Liver (tissue), 9 donors: ENCODE results near the gene SLC5A5. TPM values are rescaled to one million over a fixed set of nuclear protein-coding genes. Genes with fewer than 3 reads are reported as not detected.

Source experiments
- DNase-seq: peaks from one replicate; pipeline ENCODE4 v3.0.0-alpha.2; 2017; ENCODE audit warnings: low spot score
- H3K27ac ChIP-seq, 2 donors: one replicate each; pipeline ENCODE4 v1.7.0; 2013; ENCODE audit warnings: inconsistent platforms in 2 of 2, low read length in 2 of 2, control low read depth in 1 of 2, low read depth in 1 of 2, mild to moderate bottlenecking in 1 of 2
- H3K27me3 ChIP-seq, 4 donors: one replicate each; pipeline versions ENCODE4 v1.6.1 to v1.7.0; 2013; ENCODE audit warnings: low read length in 3 of 4, inconsistent platforms in 1 of 4, mild to moderate bottlenecking in 1 of 4, moderate library complexity in 1 of 4; ENCODE audit not compliant: control insufficient read depth in 4 of 4, insufficient read depth in 4 of 4
- H3K36me3 ChIP-seq, 4 donors: one replicate each; pipeline versions ENCODE4 v1.6.1 to v1.7.0; 2013; ENCODE audit warnings: low read length in 3 of 4, mild to moderate bottlenecking in 3 of 4, low read depth in 1 of 4, moderate library complexity in 1 of 4; ENCODE audit not compliant: control insufficient read depth in 4 of 4, insufficient read depth in 3 of 4
- H3K4me1 ChIP-seq, 4 donors: one replicate each; pipeline versions ENCODE4 v1.6.1 to v1.7.0; 2013; ENCODE audit warnings: low read length in 3 of 4, mild to moderate bottlenecking in 3 of 4, moderate library complexity in 1 of 4; ENCODE audit not compliant: control insufficient read depth in 4 of 4, insufficient read depth in 4 of 4
- H3K4me3 ChIP-seq, 3 donors: one replicate each; pipeline versions ENCODE4 v1.6.1 to v1.7.0; 2013; ENCODE audit warnings: low read length in 3 of 3, control low read depth in 1 of 3, low read depth in 1 of 3, mild to moderate bottlenecking in 1 of 3
- H3K9ac ChIP-seq, 2 donors: one replicate each; pipeline ENCODE4 v1.7.0; 2013; ENCODE audit warnings: low read length in 2 of 2, mild to moderate bottlenecking in 2 of 2, moderate library complexity in 2 of 2, control low read depth in 1 of 2, low read depth in 1 of 2
- H3K9me3 ChIP-seq, 4 donors: one replicate each; pipeline versions ENCODE4 v1.6.1 to v1.7.0; 2013; ENCODE audit warnings: low read length in 3 of 4; ENCODE audit not compliant: control insufficient read depth in 4 of 4
- EGR1 ChIP-seq, 2 donors: IDR thresholded peaks; 2 replicates each; pipeline ENCODE4 v1.6.1; 2016 to 2018; ENCODE audit warnings: antibody characterized with exemption in 2 of 2, low read depth in 2 of 2
- FOXA1 ChIP-seq: IDR thresholded peaks from 2 replicates; pipeline ENCODE4 v1.6.1; 2016; ENCODE audit warnings: antibody characterized with exemption
- FOXA2 ChIP-seq: IDR thresholded peaks from 2 replicates; pipeline ENCODE4 v1.6.1; 2016; ENCODE audit warnings: antibody characterized with exemption
- GABPA ChIP-seq, 2 donors: IDR thresholded peaks in 1 of 2; conservative IDR thresholded peaks in 1 of 2; 2 replicates each; pipeline ENCODE4 v1.6.1; 2016; ENCODE audit warnings: antibody characterized with exemption in 2 of 2, mild to moderate bottlenecking in 1 of 2, moderate library complexity in 1 of 2
- HNF4A ChIP-seq, 2 donors: conservative IDR thresholded peaks; 2 replicates each; pipeline ENCODE4 v1.6.1; 2016; ENCODE audit warnings: antibody characterized with exemption in 2 of 2, mild to moderate bottlenecking in 2 of 2
- HNF4G ChIP-seq: IDR thresholded peaks from 2 replicates; pipeline ENCODE4 v1.6.1; 2016; ENCODE audit warnings: antibody characterized with exemption
- JUND ChIP-seq, 2 donors: IDR thresholded peaks; 2 replicates each; pipeline ENCODE4 v1.6.1; 2016; ENCODE audit warnings: antibody characterized with exemption in 2 of 2
- NR2F2 ChIP-seq: IDR thresholded peaks from 2 replicates; pipeline ENCODE4 v1.6.1; 2016; ENCODE audit warnings: antibody characterized with exemption
- RAD21 ChIP-seq, 2 donors: IDR thresholded peaks; 2 replicates each; pipeline ENCODE4 v1.6.1; 2016; ENCODE audit warnings: antibody characterized with exemption in 2 of 2, mild to moderate bottlenecking in 2 of 2
- RXRA ChIP-seq, 2 donors: IDR thresholded peaks; 2 replicates each; pipeline ENCODE4 v1.6.1; 2017 to 2018; ENCODE audit warnings: antibody characterized with exemption in 2 of 2, mild to moderate bottlenecking in 1 of 2
- TAF1 ChIP-seq: conservative IDR thresholded peaks from 2 replicates; pipeline ENCODE4 v1.6.1; 2016; ENCODE audit warnings: antibody characterized with exemption, mild to moderate bottlenecking
- YY1 ChIP-seq: IDR thresholded peaks from 2 replicates; pipeline ENCODE4 v1.6.1; 2016; ENCODE audit warnings: antibody characterized with exemption, mild to moderate bottlenecking
- WGBS: extraction: QIAGEN DNeasy Blood & Tissue Kit; methylation state at CpG from one replicate; pipeline ENCODE4 v1.1.7; 2013; 5-methylcytosine and 5-hydroxymethylcytosine counted together
- polyA plus RNA-seq, 2 donors: library from polyadenylated mRNA; stranded (reverse) in 1 of 2; unstranded in 1 of 2; fragments of 200-250 nt in 1 of 2; fragments of >200 nt in 1 of 2; fragmentation: Nextera tagmentation in 1 of 2; extraction: Ambion mirVana in 1 of 2; gene quantifications; one replicate each; pipeline versions ENCODE4 v1.2.1 to v1.2.3, GENCODE V29; 2013 to 2015
- total RNA-seq, 2 donors: library from RNA; depleted of rRNA; stranded (reverse); fragments of >200 nt; gene quantifications; one replicate each; pipeline ENCODE4 v1.2.3, GENCODE V29; 2014
- TF ChIP-seq, protein P1 (sequence below): IDR thresholded peaks from 2 replicates; pipeline ENCODE4 v1.6.1; 2016; ENCODE audit warnings: antibody characterized with exemption
- TF ChIP-seq, protein P2 (sequence below): fragments of 150-350 bp; IDR thresholded peaks from 2 replicates; pipeline ENCODE4 v1.5.1; 2017; ENCODE audit warnings: improper control_type of control experiment, low read depth, low read length; ENCODE audit not compliant: missing input control
- donor health status: healthy.
- donor health status: healthy.
- donor health status: healthy.
- donor health status: healthy.
- donor health status: healthy.

Gene SLC5A5
- total and polyA plus RNA-seq, 4 donors, result 0.09 TPM; not detected in 3

DNA sequence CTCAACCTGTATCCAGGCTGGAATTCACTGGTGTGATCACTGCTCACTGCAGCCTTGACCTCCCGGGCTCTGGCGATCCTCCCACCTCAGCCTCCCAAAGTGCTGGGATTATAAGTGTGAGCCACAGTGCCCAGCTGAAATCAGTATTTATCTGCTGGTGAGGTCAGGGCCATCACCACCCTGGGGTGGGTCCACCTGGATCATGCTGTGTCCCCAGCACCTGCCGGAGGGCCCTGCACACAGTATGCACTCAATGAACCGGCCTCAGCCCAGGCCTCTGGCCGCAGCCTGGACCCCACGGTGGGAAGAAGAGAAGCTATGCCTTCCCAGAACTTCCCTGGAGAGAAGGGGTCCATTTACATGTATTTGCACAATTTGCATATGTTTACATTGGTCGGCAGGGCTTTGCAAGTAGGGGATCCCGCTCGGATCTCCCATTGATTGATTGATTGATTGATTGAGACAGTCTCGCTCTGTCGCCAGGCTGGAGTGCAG lies 2.6 kb upstream of the SLC5A5 start:
- 44% methylated on average over 11 of the region's 11 CpGs for WGBS
- peaks cover 0 to 2% (median 0%) of the 10 kb centered on the region in 4 donors for H3K4me1 ChIP-seq
- H3K4me3 ChIP-seq, result no peak overlapping the region
- DNase-seq, result no peak
- H3K27me3 ChIP-seq, result peaks cover 5 to 8% (median 5%) of the 10 kb centered on the region in 4 donors
- peaks cover 0 to 8% (median 2%) of the 10 kb centered on the region in 4 donors for H3K36me3 ChIP-seq
- no peak for TF ChIP-seq YY1
- TF ChIP-seq, protein P1, sequence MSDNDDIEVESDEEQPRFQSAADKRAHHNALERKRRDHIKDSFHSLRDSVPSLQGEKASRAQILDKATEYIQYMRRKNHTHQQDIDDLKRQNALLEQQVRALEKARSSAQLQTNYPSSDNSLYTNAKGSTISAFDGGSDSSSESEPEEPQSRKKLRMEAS, result no peak
- H3K27ac ChIP-seq, result no peak overlapping the region
- H3K9ac ChIP-seq, result no peak overlapping the region
- no peaks in the 10 kb centered on the region for H3K9me3 ChIP-seq

DNA sequence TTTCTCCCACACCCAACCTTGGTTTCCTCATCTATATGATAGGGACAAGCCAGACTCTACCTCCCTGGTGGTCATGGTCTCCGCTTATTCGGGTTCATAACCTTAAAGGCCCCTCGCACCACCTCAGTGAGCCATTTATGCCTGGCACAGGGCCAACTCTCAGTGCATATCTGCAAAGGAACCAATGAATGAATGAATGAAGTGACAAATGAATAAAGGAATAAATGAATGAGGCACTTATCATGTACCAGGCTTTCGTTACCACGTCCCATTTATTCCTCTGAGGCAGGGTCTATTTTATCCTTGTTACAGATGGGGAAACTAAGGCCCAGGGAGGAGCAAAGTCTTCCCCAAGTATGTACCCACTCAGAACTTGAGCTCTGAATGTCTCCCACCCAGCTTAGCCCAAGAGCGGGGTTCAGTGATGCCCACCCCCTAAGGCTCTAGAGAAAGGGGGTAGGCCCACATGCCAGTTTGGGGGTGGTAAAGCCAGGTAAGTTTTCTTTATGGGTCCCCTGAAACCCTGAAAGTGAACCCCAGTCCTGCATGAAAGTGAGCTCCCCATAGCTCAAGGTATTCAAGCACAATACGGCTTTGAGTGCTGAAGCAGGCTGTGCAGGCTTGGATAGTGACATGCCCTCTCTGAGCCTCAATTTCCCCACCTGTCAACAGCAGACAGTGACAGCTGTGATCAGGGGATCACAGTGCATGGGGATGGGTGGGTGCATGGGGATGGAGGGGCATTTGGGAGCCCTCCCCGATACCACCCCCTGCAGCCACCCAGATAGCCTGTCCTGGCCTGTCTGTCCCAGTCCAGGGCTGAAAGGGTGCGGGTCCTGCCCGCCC lies 490 bp upstream of the SLC5A5 start:
- DNase-seq, result no peak
- peaks cover 5 to 11% (median 7%) of the 10 kb centered on the region in 4 donors for H3K27me3 ChIP-seq
- no peak overlapping the region for H3K9ac ChIP-seq
- no peak for TF ChIP-seq EGR1 (IDR thresholded peaks at IDR 0.05; ENCODE audit: low read depth in 2 of 2)
- no peak for TF ChIP-seq TAF1
- TF ChIP-seq FOXA2, result no peak
- no peak for TF ChIP-seq YY1
- TF ChIP-seq GABPA (IDR thresholded peaks at IDR 0.05 in 1 of 2, conservative IDR thresholded peaks at IDR 0.05 in 1 of 2), result no peak
- TF ChIP-seq, protein P2, sequence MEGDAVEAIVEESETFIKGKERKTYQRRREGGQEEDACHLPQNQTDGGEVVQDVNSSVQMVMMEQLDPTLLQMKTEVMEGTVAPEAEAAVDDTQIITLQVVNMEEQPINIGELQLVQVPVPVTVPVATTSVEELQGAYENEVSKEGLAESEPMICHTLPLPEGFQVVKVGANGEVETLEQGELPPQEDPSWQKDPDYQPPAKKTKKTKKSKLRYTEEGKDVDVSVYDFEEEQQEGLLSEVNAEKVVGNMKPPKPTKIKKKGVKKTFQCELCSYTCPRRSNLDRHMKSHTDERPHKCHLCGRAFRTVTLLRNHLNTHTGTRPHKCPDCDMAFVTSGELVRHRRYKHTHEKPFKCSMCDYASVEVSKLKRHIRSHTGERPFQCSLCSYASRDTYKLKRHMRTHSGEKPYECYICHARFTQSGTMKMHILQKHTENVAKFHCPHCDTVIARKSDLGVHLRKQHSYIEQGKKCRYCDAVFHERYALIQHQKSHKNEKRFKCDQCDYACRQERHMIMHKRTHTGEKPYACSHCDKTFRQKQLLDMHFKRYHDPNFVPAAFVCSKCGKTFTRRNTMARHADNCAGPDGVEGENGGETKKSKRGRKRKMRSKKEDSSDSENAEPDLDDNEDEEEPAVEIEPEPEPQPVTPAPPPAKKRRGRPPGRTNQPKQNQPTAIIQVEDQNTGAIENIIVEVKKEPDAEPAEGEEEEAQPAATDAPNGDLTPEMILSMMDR, result no peak
- TF ChIP-seq NR2F2, result no peak
- no peaks in the 10 kb centered on the region for H3K36me3 ChIP-seq
- no peak overlapping the region for H3K27ac ChIP-seq
- peaks cover 0 to 2% (median 0%) of the 10 kb centered on the region in 4 donors for H3K4me1 ChIP-seq
- no peaks in the 10 kb centered on the region for H3K9me3 ChIP-seq
- no peak overlapping the region for H3K4me3 ChIP-seq
- WGBS, result 60% methylated on average over 10 of the region's 10 CpGs

DNA sequence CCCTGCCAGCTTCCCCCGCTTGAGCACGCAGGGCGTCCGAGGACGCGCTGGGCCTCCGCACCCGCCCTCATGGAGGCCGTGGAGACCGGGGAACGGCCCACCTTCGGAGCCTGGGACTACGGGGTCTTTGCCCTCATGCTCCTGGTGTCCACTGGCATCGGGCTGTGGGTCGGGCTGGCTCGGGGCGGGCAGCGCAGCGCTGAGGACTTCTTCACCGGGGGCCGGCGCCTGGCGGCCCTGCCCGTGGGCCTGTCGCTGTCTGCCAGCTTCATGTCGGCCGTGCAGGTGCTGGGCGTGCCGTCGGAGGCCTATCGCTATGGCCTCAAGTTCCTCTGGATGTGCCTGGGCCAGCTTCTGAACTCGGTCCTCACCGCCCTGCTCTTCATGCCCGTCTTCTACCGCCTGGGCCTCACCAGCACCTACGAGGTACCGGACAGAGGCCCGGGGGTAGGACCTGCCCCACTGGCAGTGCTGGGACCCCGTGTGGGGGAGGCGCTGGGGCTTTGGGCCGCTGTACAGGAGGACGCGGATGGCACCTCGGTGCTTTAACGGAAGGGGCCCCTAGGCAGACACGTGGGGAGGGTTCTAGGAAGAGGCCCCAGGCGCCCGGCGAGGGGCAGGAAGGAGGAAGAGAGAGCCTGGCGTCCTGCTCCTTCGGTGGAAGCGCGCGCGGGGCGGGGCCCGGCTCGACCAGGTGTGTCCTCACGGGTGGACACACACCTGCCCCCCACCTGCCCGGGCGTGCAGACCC lies 681 bp downstream of the SLC5A5 start:
- peak overlapping the region in 1 of 3 donors; percentile 15 for H3K4me3 ChIP-seq
- no peaks in the 10 kb centered on the region for H3K9me3 ChIP-seq
- WGBS, result 9% methylated on average over 61 of the region's 61 CpGs
- DNase-seq, result no peak
- H3K27ac ChIP-seq, result no peak overlapping the region
- H3K27me3 ChIP-seq, result peaks cover 5 to 11% (median 7%) of the 10 kb centered on the region in 4 donors
- H3K4me1 ChIP-seq, result peaks cover 0 to 2% (median 0%) of the 10 kb centered on the region in 4 donors
- H3K9ac ChIP-seq, result no peak overlapping the region
- TF ChIP-seq, protein P1, result no peak
- TF ChIP-seq NR2F2 (no peak), JUND (IDR thresholded peaks at IDR 0.05) (no peak), GABPA (IDR thresholded peaks at IDR 0.05 in 1 of 2, conservative IDR thresholded peaks at IDR 0.05 in 1 of 2) (no peak), RXRA (IDR thresholded peaks at IDR 0.05) (no peak), HNF4G (no peak), YY1 (no peak), RAD21 (IDR thresholded peaks at IDR 0.05) (no peak), FOXA2 (no peak), FOXA1 (no peak), HNF4A (conservative IDR thresholded peaks at IDR 0.05) (no peak), TAF1 (no peak)
- no peaks in the 10 kb centered on the region for H3K36me3 ChIP-seq
